Cardiac fibroblast (primary cell): ENCODE measurements around the gene TREML1.

Experiments used
- DNase-seq, 2 donors: peaks; one replicate each; pipeline versions ENCODE4 v3.0.0 to v3.0.0-alpha.2; 2010; ENCODE audit warnings: low read depth in 2 of 2
- H3K4me3 ChIP-seq, 2 donors: replicated peaks in 1 of 2; 1 replicate in 1 of 2; 2 replicates in 1 of 2; pipeline ENCODE4 v1.5.1; 2011; ENCODE audit warnings: low read depth in 2 of 2, low read length in 2 of 2, mild to moderate bottlenecking in 2 of 2, moderate library complexity in 1 of 2
- CTCF ChIP-seq: IDR thresholded peaks from one replicate; pipeline ENCODE4 v1.5.1; 2011; ENCODE audit warnings: low read depth, mild to moderate bottlenecking, low read length, inconsistent platforms

Gene TREML1

GRCh38 chr6:41100871-41101287, 53.3 kb downstream of the TREML1 start:
- TF ChIP-seq CTCF: no peak
- DNase-seq: no peak
- H3K4me3 ChIP-seq: no peak overlapping the region
